IMR-90 (cell line): Measurements from ENCODE around the gene PGBD5. TPM values are rescaled to one million over a fixed set of nuclear protein-coding genes. Genes with fewer than 3 reads are reported as not detected.
A peak's percentile ranks its signal among the peaks of the same experiment; 100 is the strongest.

Source experiments
- ATAC-seq: fragments of 200-7000 bp; cut with Tn5 transposase; 2 replicates; pipeline ENCODE4 v1.9.1; 2020; ENCODE audit warnings: low read depth, mild to moderate bottlenecking, moderate library complexity
- BruUV-seq: library from RNA; stranded (reverse); fragments of 400-500 nt; replicated peaks from 2 replicates; lab custom pipeline; 2021; lab: Mats Ljungman, UMichigan
- CTCF ChIA-PET: fragments of 300-600 bp; formaldehyde crosslinking; extraction: SDS; loops from one replicate; lab custom pipeline; 2021; ENCODE audit warnings: antibody characterized with exemption; lab: Yijun Ruan, JAX
- POLR2A ChIA-PET: fragments of 300-600 bp; sonication (Branson Sonifier 250); formaldehyde crosslinking; loops from one replicate; lab custom pipeline; 2022; ENCODE audit warnings: antibody characterized with exemption; ENCODE audit not compliant: unreplicated experiment; lab: Charles Lee
- DNase-seq: peaks from one replicate; pipeline ENCODE4 v3.0.0; 2013
- H2AFZ ChIP-seq: replicated peaks from 2 replicates; pipeline ENCODE3; 2013; ENCODE audit warnings: low read length, mild to moderate bottlenecking; ENCODE audit not compliant: poor library complexity
- H2AK5ac ChIP-seq: 2 replicates; pipeline ENCODE4 v1.6.1; 2013; ENCODE audit warnings: low read depth, low read length, inconsistent platforms
- H2AK9ac ChIP-seq: replicated peaks from 2 replicates; pipeline ENCODE3; 2013; ENCODE audit warnings: mild to moderate bottlenecking, low read depth, low read length, moderate library complexity; ENCODE audit not compliant: poor library complexity
- H2BK120ac ChIP-seq: 2 replicates; pipeline ENCODE4 v1.6.1; 2013; ENCODE audit warnings: low read depth, low read length, inconsistent platforms
- H2BK15ac ChIP-seq: 3 replicates; pipeline ENCODE4 v1.6.1; 2013; ENCODE audit warnings: low read depth, low read length, inconsistent platforms
- H2BK20ac ChIP-seq: 2 replicates; pipeline ENCODE4 v1.6.1; 2013; ENCODE audit warnings: low read depth, mild to moderate bottlenecking, inconsistent platforms, low read length, moderate library complexity
- H2BK5ac ChIP-seq: 2 replicates; pipeline ENCODE4 v1.6.1; 2013; ENCODE audit warnings: mild to moderate bottlenecking, low read depth, low read length, inconsistent platforms; ENCODE audit not compliant: poor library complexity, severe bottlenecking
- H3K14ac ChIP-seq: replicated peaks from 2 replicates; pipeline ENCODE4 v1.6.1; 2013; ENCODE audit warnings: low read depth, low read length, inconsistent platforms
- H3K18ac ChIP-seq: 2 replicates; pipeline ENCODE4 v1.6.1; 2013; ENCODE audit warnings: low read depth, low read length, control low read depth
- H3K23ac ChIP-seq: 2 replicates; pipeline ENCODE4 v1.6.1; 2013; ENCODE audit warnings: low read depth, low read length, inconsistent platforms
- H3K27ac ChIP-seq: 2 replicates; pipeline ENCODE4 v1.5.1; 2013; ENCODE audit warnings: mild to moderate bottlenecking, control low read depth, low read length; ENCODE audit not compliant: insufficient read depth
- H3K27me3 ChIP-seq: 2 replicates; pipeline ENCODE4 v1.6.1; 2013; ENCODE audit warnings: low read length; ENCODE audit not compliant: control insufficient read depth, insufficient read depth
- H3K36me3 ChIP-seq: 2 replicates; pipeline ENCODE4 v1.6.1; 2013; ENCODE audit warnings: low read length, mixed read lengths; ENCODE audit not compliant: control insufficient read depth, insufficient read depth
- H3K4ac ChIP-seq: 2 replicates; pipeline ENCODE4 v1.6.1; 2013; ENCODE audit warnings: low read depth, low read length, inconsistent platforms
- H3K4me1 ChIP-seq: 2 replicates; pipeline ENCODE4 v1.6.1; 2013; ENCODE audit warnings: low read length, mixed read lengths; ENCODE audit not compliant: control insufficient read depth, insufficient read depth
- H3K4me2 ChIP-seq: 2 replicates; pipeline ENCODE4 v1.6.1; 2013; ENCODE audit warnings: low read depth, mild to moderate bottlenecking, control low read depth, low read length, moderate library complexity
- H3K4me3 ChIP-seq: 2 replicates; pipeline ENCODE4 v1.5.1; 2013; ENCODE audit warnings: low read depth, mild to moderate bottlenecking, control low read depth, low read length, moderate library complexity; ENCODE audit not compliant: insufficient read depth
- H3K56ac ChIP-seq: 2 replicates; pipeline ENCODE4 v1.6.1; 2013; ENCODE audit warnings: low read length, inconsistent platforms; ENCODE audit not compliant: insufficient read depth; ENCODE audit errors: extremely low read depth
- H3K79me1 ChIP-seq, 2 experiments: 2 replicates each; pipeline ENCODE4 v1.6.1; 2013; ENCODE audit warnings: low read length in 2 of 2, inconsistent platforms in 1 of 2, low read depth in 1 of 2
- H3K9ac ChIP-seq: 2 replicates; pipeline ENCODE4 v1.6.1; 2013; ENCODE audit warnings: low read depth, low read length, control low read depth
- H3K9me1 ChIP-seq: 2 replicates; pipeline ENCODE4 v1.6.1; 2013; ENCODE audit warnings: low read length, inconsistent platforms; ENCODE audit not compliant: insufficient read depth
- H3K9me3 ChIP-seq: 2 replicates; pipeline ENCODE4 v1.6.1; 2013; ENCODE audit warnings: low read length; ENCODE audit not compliant: control insufficient read depth, insufficient read depth
- H4K20me1 ChIP-seq: 2 replicates; pipeline ENCODE4 v1.6.1; 2013; ENCODE audit warnings: low read length, inconsistent platforms; ENCODE audit not compliant: insufficient read depth
- H4K5ac ChIP-seq: 2 replicates; pipeline ENCODE4 v1.6.1; 2013; ENCODE audit warnings: mild to moderate bottlenecking, low read depth, low read length, control low read depth
- H4K8ac ChIP-seq, 2 experiments: 2 replicates each; pipeline ENCODE4 v1.6.1; 2013; ENCODE audit warnings: low read depth in 2 of 2, low read length in 2 of 2, control low read depth in 1 of 2, inconsistent platforms in 1 of 2
- H4K91ac ChIP-seq: 2 replicates; pipeline ENCODE4 v1.6.1; 2013; ENCODE audit warnings: low read depth, low read length, inconsistent platforms; ENCODE audit not compliant: insufficient read depth
- BHLHE40 ChIP-seq: fragments of 150-350 bp; IDR thresholded peaks from 2 replicates; pipeline ENCODE4 v1.6.1; 2016; ENCODE audit warnings: mild to moderate bottlenecking, low read depth, low read length
- CEBPB ChIP-seq: IDR thresholded peaks from 2 replicates; pipeline ENCODE4 v1.6.1; 2012; ENCODE audit warnings: low read depth, low read length, improper control_type of control experiment
- CHD1 ChIP-seq: IDR thresholded peaks from 2 replicates; pipeline ENCODE4 v1.6.1; 2012; ENCODE audit warnings: low read depth, low read length, improper control_type of control experiment
- CTCF ChIP-seq: conservative IDR thresholded peaks from 2 replicates; pipeline ENCODE4 v1.5.1; 2012; ENCODE audit warnings: mild to moderate bottlenecking, low read depth, low read length, improper control_type of control experiment
- FOS ChIP-seq: fragments of 150-350 bp; IDR thresholded peaks from 2 replicates; pipeline ENCODE4 v1.6.1; 2016; ENCODE audit warnings: low read depth, low read length
- MAFK ChIP-seq: IDR thresholded peaks from 2 replicates; pipeline ENCODE4 v1.6.1; 2012; ENCODE audit warnings: low read depth, low read length, improper control_type of control experiment
- MAZ ChIP-seq: IDR thresholded peaks from 2 replicates; pipeline ENCODE4 v1.6.1; 2012; ENCODE audit warnings: low read depth, mild to moderate bottlenecking, low read length, improper control_type of control experiment, moderate library complexity, borderline replicate concordance
- MXI1 ChIP-seq: IDR thresholded peaks from 2 replicates; pipeline ENCODE4 v1.6.1; 2012; ENCODE audit warnings: low read depth, mild to moderate bottlenecking, low read length, moderate library complexity, borderline replicate concordance
- POLR2A ChIP-seq: IDR thresholded peaks from 2 replicates; pipeline ENCODE4 v1.6.1; 2012; ENCODE audit warnings: mild to moderate bottlenecking, low read depth, low read length
- RAD21 ChIP-seq: IDR thresholded peaks from 2 replicates; pipeline ENCODE4 v1.6.1; 2012; ENCODE audit warnings: low read length, improper control_type of control experiment
- RCOR1 ChIP-seq: IDR thresholded peaks from 2 replicates; pipeline ENCODE4 v1.6.1; 2012; ENCODE audit warnings: mild to moderate bottlenecking, low read length, improper control_type of control experiment; ENCODE audit not compliant: insufficient replicate concordance
- RFX5 ChIP-seq: IDR thresholded peaks from 2 replicates; pipeline ENCODE4 v1.8.0; 2012; ENCODE audit warnings: low read depth, mild to moderate bottlenecking, low read length, moderate library complexity
- SMC3 ChIP-seq: fragments of 150-350 bp; IDR thresholded peaks from 2 replicates; pipeline ENCODE4 v1.6.1; 2016; ENCODE audit warnings: low read depth, mild to moderate bottlenecking, antibody characterized with exemption, low read length, moderate library complexity
- WGBS, 2 experiments: methylation state at CpG; one replicate each; pipeline versions ENCODE4 v1.1.5 to v1.1.7; 2013; ENCODE audit warnings: missing lambda C conversion rate in 2 of 2; ENCODE audit not compliant: insufficient read length in 1 of 2; ENCODE audit errors: extremely low coverage in 2 of 2; 5-methylcytosine and 5-hydroxymethylcytosine counted together
- dilution Hi-C: fragments of 300-500 bp; cut with HindIII; formaldehyde crosslinking; loops from one replicate; pipeline ENCODE4 v1.14.3; 2018; ENCODE audit warnings: low sequenced_read_pairs; ENCODE audit not compliant: unreplicated experiment
- in situ Hi-C: fragments of 300-500 bp; cut with MboI; formaldehyde crosslinking; loops from 3 replicates; pipeline ENCODE4 v1.14.3; 2019; ENCODE audit warnings: low sequenced_read_pairs, inconsistent platforms, mixed read lengths
- intact Hi-C: fragments of 100-400 bp; cut with micrococcal nuclease; formaldehyde crosslinking; loops from 2 replicates; pipeline ENCODE4 v1.10.0; 2022
- polyA plus RNA-seq, 3 experiments: library from polyadenylated mRNA; depleted of rRNA; stranded (reverse); fragments of >200 nt; gene quantifications; 2 replicates each; pipeline ENCODE4 v1.2.3, GENCODE V29; 2012; ENCODE audit warnings: low replicate concordance in 1 of 3
- total RNA-seq: library from RNA; depleted of rRNA; stranded (reverse); fragments of >200 nt; gene quantifications from 2 replicates; pipeline ENCODE4 v1.2.3, GENCODE V29; 2012
- TF ChIP-seq, protein P1 (sequence below): fragments of 150-350 bp; IDR thresholded peaks from 2 replicates; pipeline ENCODE4 v1.6.1; 2016; ENCODE audit warnings: low read depth, mild to moderate bottlenecking, low read length, moderate library complexity, borderline replicate concordance

PGBD5 gene
- total and polyA plus RNA-seq, 2 of the 4 experiments (the other 2 are of a cell fraction): 0.18 to 0.36 TPM

DNA sequence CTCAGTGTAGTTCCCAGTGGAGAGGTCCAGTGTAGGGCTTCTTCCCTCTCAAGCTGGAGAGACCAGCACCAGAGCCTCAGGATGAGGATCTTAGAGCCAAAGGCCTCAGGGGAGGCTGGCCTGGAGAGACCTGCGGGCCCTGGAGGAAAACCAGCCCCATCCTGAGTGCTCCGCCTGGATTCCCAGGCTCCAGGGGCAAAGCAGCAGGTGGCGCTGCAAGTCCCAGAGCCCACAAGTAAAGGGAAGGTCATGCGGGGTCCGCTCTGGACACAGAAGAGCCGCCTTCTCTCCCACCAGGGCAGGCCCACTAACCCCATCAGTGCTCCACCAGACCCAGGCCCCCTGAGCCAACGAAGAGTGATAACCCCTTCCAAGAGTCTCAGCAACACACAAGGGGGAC lies 22.7 kb downstream of the PGBD5 start:
- no peaks in the 10 kb centered on the region; the same call in 1 of the 2 replicates for H3K9me3 ChIP-seq
- BruUV-seq: no TSS peak
- no peaks in the 10 kb centered on the region for H3K9me1 ChIP-seq
- H3K27me3 ChIP-seq: no peaks in the 10 kb centered on the region
- H3K56ac ChIP-seq: no peak overlapping the region
- H3K27ac ChIP-seq: no peak overlapping the region
- H2BK15ac ChIP-seq: no peak overlapping the region
- ATAC-seq (no peak), DNase-seq (no peak)
- H3K4me3 ChIP-seq: no peak overlapping the region
- TF ChIP-seq FOS (no peak), SMC3 (no peak), CTCF (no peak), MAFK (no peak), CHD1 (no peak), CEBPB (no peak), POLR2A (no peak), MAZ (no peak), RFX5 (no peak), RAD21 (no peak), BHLHE40 (no peak), MXI1 (no peak), RCOR1 (no peak)
- TF ChIP-seq, protein P1, sequence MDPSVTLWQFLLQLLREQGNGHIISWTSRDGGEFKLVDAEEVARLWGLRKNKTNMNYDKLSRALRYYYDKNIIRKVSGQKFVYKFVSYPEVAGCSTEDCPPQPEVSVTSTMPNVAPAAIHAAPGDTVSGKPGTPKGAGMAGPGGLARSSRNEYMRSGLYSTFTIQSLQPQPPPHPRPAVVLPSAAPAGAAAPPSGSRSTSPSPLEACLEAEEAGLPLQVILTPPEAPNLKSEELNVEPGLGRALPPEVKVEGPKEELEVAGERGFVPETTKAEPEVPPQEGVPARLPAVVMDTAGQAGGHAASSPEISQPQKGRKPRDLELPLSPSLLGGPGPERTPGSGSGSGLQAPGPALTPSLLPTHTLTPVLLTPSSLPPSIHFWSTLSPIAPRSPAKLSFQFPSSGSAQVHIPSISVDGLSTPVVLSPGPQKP: no peak
- H3K4me2 ChIP-seq: no peak overlapping the region
- 0 out of 2 replicates have a peak, but pooled peaks cover 1% of the 10 kb centered on the region for H3K4me1 ChIP-seq
- no peak overlapping the region for H2BK120ac ChIP-seq
- no peak overlapping the region for H2BK5ac ChIP-seq
- in situ Hi-C loops: no loop called here
- ChIA-PET CTCF (no interaction called here), POLR2A (no interaction called here)
- no peak overlapping the region for H2BK20ac ChIP-seq
- H4K91ac ChIP-seq: no peak overlapping the region
- H2AFZ ChIP-seq: peak overlapping the region; percentile 43
- no peak overlapping the region for H3K14ac ChIP-seq
- no peak overlapping the region for H4K8ac ChIP-seq
- no peak overlapping the region for H3K9ac ChIP-seq
- H4K20me1 ChIP-seq: no peaks in the 10 kb centered on the region
- H3K36me3 ChIP-seq: no peaks in the 10 kb centered on the region
- no peak overlapping the region for H2AK5ac ChIP-seq
- no peak overlapping the region for H3K23ac ChIP-seq
- WGBS, 2 experiments: no CpG with 5 or more reads among the region's 7 CpGs
- intact Hi-C loops: no loop called here
- H4K5ac ChIP-seq: no peak overlapping the region
- H2AK9ac ChIP-seq: no peak overlapping the region
- dilution Hi-C loops: no loop called here
- no peaks in the 10 kb centered on the region for H3K79me1 ChIP-seq
- H3K4ac ChIP-seq: no peak overlapping the region
- H3K18ac ChIP-seq: no peak overlapping the region
